Spinal cord (tissue), 10 donors: ENCODE results near the gene IPO9. TPM values are rescaled to one million over a fixed set of nuclear protein-coding genes. Genes with fewer than 3 reads are reported as not detected.

Experiments used
- DNase-seq, 6 donors: peaks; one replicate each; pipeline versions ENCODE4 v3.0.0 to v3.0.0-alpha.2; 2013 to 2015; ENCODE audit warnings: low spot score in 6 of 6, low read depth in 4 of 6
- H3K27ac ChIP-seq: one replicate; pipeline ENCODE4 v1.5.1; 2013; ENCODE audit warnings: low read depth, low read length, control low read depth
- H3K27me3 ChIP-seq: one replicate; pipeline ENCODE4 v1.6.1; 2013; ENCODE audit warnings: low read length; ENCODE audit not compliant: control insufficient read depth, insufficient read depth
- H3K36me3 ChIP-seq: one replicate; pipeline ENCODE4 v1.6.1; 2013; ENCODE audit warnings: low read length; ENCODE audit not compliant: control insufficient read depth, insufficient read depth
- H3K4me1 ChIP-seq: one replicate; pipeline ENCODE4 v1.6.1; 2013; ENCODE audit warnings: low read length; ENCODE audit not compliant: control insufficient read depth, insufficient read depth
- H3K4me3 ChIP-seq: one replicate; pipeline ENCODE4 v1.5.1; 2013; ENCODE audit warnings: low read depth, low read length, control low read depth
- H3K9me3 ChIP-seq: one replicate; pipeline ENCODE4 v1.6.1; 2013; ENCODE audit warnings: low read length; ENCODE audit not compliant: control insufficient read depth, insufficient read depth
- WGBS: methylation state at CpG from one replicate; pipeline ENCODE4 v1.1.5; 2013; ENCODE audit warnings: missing lambda C conversion rate; ENCODE audit not compliant: insufficient coverage; 5-methylcytosine and 5-hydroxymethylcytosine counted together
- polyA plus RNA-seq, 2 donors: library from polyadenylated mRNA; unstranded; fragments of 120-200 nt; gene quantifications; one replicate each; pipeline ENCODE4 v1.2.1, GENCODE V29; 2013; ENCODE audit not compliant: insufficient read length in 2 of 2
- total RNA-seq, 2 donors: library from RNA; depleted of rRNA in 1 of 2; stranded (reverse); fragments of 120-200 nt in 1 of 2; fragments of >200 nt in 1 of 2; gene quantifications; one replicate each; pipeline versions ENCODE4 v1.2.3 to v1.2.4, GENCODE V29; 2013 to 2014
- donor health status: healthy.

IPO9 gene
- total and polyA plus RNA-seq, 4 donors = 35.9 to 86.3 (median 62.6) TPM

DNA sequence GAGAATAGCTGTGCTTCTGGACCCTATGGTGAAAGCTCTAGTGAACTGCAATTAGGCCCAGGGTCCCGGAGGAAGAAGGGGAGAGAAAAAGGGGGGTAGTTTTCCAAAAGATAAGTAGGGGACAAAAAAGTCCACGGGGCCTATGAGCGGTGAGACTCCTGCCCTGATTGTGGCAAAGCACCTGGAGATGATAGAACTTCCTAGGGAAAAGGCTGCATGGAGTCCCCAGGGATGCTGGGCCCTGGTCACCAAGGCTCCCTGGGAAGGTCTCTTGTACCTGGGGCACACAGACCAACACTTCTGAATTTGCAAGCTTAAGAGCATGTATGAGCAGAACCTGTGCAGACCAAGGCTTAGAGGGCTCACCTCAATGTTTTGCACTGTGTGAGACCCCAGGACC is 54.3 kb downstream of the IPO9 start:
- no peak for DNase-seq
- H3K4me1 ChIP-seq = peaks cover 26% of the 10 kb centered on the region
- H3K27ac ChIP-seq = no peak overlapping the region
- no peak overlapping the region for H3K4me3 ChIP-seq
- WGBS = 84% methylated on average over 3 of the region's 3 CpGs
- no peaks in the 10 kb centered on the region for H3K36me3 ChIP-seq
- no peaks in the 10 kb centered on the region for H3K27me3 ChIP-seq
- no peaks in the 10 kb centered on the region for H3K9me3 ChIP-seq

DNA sequence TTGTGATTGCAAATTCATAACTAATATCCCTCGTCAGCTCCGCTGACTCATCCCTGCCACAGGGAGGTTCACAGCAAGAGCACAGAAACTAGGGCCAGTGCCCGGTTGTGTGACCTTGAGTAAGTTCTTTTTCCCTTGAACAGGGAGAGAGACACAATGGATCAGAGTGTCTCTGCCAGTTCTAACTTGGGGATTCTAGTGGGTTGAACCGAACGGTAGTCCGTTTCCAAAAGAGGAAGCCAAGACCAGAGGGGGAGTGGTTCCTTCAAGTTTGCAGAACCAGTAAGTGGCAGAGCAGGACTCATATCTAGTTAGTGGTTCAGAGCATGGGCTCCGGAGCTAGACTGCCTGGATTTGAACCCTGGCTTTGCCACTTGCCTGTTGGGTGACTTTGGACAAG is 54.8 kb downstream of the IPO9 start:
- no peak for DNase-seq
- Histone ChIP-seq H3K27me3 (no peaks in the 10 kb centered on the region), H3K9me3 (no peaks in the 10 kb centered on the region), H3K4me3 (no peak overlapping the region), H3K36me3 (no peaks in the 10 kb centered on the region), H3K4me1 (peaks cover 26% of the 10 kb centered on the region), H3K27ac (no peak overlapping the region)
- WGBS = 70% methylated on average over 4 of the region's 7 CpGs

DNA sequence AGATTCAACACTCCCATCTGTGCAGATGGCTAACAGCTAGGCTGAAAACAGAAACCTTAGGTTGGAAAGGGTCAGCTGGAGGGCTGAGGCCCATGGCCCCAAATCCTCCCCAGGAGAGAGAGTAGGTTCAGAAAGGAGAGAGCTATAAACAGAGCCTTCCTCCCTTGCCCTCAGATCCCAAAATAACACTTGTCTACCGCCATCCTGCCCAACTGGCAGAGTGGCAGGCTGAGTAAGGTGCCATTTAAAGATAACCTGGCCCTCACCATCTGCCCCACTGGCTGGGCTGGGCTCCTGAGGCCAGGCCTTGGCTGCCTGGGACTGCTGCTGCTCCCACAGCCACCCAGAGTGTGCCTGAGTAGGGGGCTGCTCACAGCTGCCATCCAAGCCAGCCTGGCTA is 55.5 kb downstream of the IPO9 start:
- WGBS = 75% methylated on average over 1 of the region's 1 CpG
- H3K27ac ChIP-seq = no peak overlapping the region
- H3K36me3 ChIP-seq = no peaks in the 10 kb centered on the region
- no peaks in the 10 kb centered on the region for H3K27me3 ChIP-seq
- H3K4me3 ChIP-seq = no peak overlapping the region
- no peak for DNase-seq
- no peaks in the 10 kb centered on the region for H3K9me3 ChIP-seq
- peaks cover 31% of the 10 kb centered on the region for H3K4me1 ChIP-seq

DNA sequence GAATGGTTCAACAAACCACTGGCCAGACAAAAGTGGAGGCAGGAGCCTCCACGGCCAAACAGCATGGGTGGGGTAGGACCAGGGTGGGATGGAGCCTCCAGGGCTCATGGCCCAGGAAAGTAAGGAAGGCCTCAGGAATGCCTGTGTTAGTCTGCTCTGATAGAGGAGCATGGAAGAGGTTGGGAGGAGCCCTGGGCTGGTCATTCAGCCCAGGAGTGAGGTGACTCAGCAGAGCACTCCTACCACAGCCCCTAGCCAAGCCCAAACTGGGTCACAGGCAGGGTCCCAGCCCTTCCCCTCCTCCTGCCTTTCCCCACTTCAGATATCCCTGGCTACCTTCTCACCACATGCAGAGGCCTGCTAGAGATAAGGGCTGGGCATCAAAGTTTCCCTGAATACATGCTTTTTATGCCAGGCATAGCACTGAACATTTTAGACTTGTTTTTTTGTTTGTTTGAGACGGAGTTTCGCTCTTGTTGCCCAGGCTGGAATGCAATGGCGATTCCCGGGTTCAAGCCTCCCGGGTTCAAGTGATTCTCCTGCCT is 56.6 kb downstream of the IPO9 start:
- WGBS = 97% methylated on average over 6 of the region's 6 CpGs
- no peaks in the 10 kb centered on the region for H3K36me3 ChIP-seq
- peaks cover 42% of the 10 kb centered on the region for H3K4me1 ChIP-seq

DNA sequence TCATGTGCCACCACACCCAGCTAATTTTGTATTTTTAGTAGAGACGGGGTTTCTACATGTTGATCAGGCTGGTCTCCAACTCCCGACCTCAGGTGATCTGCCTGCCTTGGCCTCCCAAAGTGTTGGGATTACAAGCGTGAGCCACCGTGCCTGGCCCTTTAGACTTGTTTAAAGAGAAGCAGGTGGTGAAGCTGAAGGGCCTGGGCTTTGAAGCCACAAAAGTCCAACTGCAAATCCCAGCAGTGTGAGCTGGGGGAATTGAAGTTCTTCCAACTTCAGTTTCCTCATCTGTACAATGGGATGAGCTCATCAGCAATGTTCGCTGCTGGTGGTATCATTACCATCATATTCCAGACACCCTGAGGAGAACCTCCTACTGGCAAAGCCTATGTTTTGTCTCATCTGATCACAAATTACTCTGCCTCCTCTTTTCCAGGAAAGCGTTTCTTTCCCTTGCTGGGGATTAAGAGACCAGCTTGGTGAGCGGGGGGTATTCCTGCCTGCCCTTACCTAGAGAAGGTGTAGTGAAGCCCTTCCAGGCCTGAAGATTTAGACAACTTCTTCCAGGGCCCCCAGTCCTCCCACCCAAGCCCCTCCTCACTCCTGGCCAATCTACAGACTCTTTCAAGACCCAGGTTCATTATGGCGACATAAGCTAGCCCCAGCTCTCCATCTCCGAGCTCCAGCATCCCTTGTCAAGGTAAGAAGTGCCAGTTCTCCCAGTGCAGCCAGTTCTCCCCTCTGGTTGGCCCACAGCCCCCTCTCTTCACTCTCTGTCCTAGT is 57.3 kb downstream of the IPO9 start:
- Histone ChIP-seq H3K27me3 (no peaks in the 10 kb centered on the region), H3K36me3 (peaks cover 6% of the 10 kb centered on the region), H3K4me1 (peaks cover 47% of the 10 kb centered on the region), H3K4me3 (no peak overlapping the region), H3K9me3 (no peaks in the 10 kb centered on the region), H3K27ac (no peak overlapping the region)
- DNase-seq = no peak
- WGBS = 91% methylated on average over 6 of the region's 9 CpGs

More for the DNA sequence above, 56.6 kb downstream of the IPO9 start:
- no peak overlapping the region for H3K4me3 ChIP-seq
- no peak overlapping the region for H3K27ac ChIP-seq
- H3K27me3 ChIP-seq = no peaks in the 10 kb centered on the region
- H3K9me3 ChIP-seq = no peaks in the 10 kb centered on the region
- DNase-seq = no peak

DNA sequence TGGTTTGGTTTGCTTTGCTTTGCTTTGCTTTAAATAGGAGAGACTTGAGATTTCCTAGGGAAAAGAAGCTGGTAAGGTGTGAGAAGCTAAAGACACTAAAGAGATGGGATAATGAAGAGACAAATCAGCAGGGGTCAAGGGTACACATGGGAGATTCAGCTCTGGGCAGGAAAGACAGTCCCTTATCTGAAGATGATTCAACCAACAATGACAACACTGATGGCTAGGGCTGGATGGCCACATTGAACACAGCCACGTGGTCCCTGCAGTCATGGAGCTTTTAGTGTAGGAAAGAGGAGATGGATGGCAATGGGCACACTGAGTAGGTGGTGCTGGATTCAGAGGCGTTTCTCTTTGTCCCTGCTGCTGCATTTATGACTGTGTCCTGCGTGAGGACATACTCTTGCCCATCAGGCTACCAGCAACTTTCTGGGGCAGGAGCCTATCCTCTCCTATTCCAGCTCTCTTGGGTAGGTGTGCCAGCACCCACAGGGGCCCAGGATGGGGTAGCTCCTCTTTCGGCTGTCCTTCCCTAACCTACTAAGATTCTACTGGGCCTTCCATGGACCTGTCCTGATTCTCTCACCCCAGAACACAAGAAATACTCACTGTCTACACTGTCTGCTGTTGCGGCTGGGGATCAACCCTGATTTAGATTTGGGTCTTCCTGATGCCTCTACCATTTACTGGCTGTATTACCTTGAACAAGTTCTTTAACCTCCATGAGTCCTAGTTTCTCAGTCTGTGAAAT is 58.3 kb downstream of the IPO9 start:
- Histone ChIP-seq H3K27ac (peak overlapping the region; percentile 91), H3K4me1 (peaks cover 55% of the 10 kb centered on the region), H3K36me3 (peaks cover 16% of the 10 kb centered on the region), H3K9me3 (no peaks in the 10 kb centered on the region), H3K4me3 (no peak overlapping the region), H3K27me3 (no peaks in the 10 kb centered on the region)
- 93% methylated on average over 5 of the region's 5 CpGs for WGBS
- no peak for DNase-seq

DNA sequence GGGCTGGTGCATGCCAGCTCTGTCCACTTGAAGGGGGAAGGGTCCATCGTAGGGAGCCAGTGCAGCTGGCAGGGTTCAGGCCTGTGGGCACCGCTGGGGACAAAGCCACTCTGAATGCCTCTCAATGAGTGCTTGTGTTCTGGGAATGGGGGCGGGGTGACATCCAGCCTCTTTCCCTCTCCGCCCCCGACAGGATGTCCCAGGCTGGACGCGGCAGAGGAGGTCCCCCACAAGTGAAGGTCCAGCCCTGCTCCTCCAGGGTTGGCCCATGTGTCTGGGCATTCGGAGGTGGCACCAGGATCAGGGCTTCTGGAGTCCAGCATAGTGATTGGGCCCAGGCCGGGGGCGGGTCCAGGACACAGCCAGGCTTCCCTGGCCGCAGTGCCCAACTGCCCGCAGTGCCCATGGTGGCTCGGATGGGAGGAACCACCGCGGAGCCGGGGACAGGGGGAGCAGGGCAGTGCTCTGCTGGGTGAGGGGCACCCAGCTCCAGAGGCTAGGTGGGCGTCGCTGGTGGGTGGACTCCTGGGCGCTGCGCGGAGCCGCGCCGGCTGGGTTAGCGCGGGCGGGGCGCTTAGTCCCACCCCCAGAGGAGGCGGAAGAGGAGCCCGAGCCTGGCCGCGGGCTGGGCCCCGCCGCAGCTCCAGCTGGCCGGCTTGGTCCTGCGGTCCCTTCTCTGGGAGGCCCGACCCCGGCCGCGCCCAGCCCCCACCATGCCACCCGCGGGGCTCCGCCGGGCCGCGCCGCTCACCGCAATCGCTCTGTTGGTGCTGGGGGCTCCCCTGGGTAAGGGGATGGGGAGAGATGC is 59.5 kb downstream of the IPO9 start, which contains the start of gene SHISA4:
TSS of gene SHISA4 (plus strand) at position 617 of the 808 bp plus-strand sequence. CDS start at position 714, 97 bp downstream.
- under 1% methylated on average over 49 of the region's 49 CpGs for WGBS
- Histone ChIP-seq H3K27ac (peak within 1 kb of the TSS; percentile 91), H3K9me3 (no peaks in the 10 kb centered on the region), H3K4me1 (peaks cover 60% of the 10 kb centered on the region), H3K4me3 (peak within 1 kb of the TSS; percentile 90), H3K36me3 (peaks cover 28% of the 10 kb centered on the region), H3K27me3 (no peaks in the 10 kb centered on the region)
- peak; percentile 67 to 93 (median 81) for DNase-seq

DNA sequence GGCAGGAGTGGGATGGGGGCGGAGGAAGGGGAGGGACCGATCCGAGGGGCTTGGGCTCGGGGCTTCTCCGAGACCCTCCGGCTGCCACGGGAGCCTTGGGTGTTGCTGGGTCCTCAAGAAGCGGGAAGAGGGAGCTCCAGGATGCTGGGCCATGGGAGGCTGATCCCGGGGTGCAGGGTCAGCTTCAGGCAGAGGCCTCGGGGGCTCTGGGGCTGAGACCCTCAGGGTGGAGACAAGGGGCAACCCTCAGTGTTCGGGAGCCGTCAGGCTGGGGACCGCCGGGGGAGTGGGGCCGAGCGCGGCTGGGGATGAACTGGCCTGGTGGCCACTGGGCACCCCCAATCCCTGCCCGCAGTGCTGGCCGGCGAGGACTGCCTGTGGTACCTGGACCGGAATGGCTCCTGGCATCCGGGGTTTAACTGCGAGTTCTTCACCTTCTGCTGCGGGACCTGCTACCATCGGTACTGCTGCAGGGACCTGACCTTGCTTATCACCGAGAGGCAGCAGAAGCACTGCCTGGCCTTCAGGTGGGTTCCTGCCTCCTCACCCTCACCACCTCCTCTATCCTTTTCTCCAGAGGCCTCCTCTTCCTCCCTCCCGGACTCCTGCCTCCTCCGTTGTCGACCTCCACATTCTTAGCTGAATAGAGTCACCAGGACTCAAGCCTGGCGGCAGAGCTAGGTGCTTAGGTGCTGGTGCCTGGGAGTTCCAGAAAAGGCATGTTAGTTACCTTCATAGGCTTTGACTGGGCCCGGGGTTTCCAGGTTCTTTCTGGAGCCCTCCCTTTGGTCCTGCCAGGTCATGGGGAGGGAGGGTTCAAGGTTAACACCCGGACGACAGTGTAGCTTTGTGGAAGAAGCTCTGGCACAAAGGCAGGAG is 60.4 kb downstream of the IPO9 start:
- Histone ChIP-seq H3K27me3 (no peaks in the 10 kb centered on the region), H3K27ac (peak overlapping the region; percentile 90), H3K9me3 (no peaks in the 10 kb centered on the region), H3K4me1 (peaks cover 61% of the 10 kb centered on the region), H3K4me3 (peak overlapping the region; percentile 90), H3K36me3 (peaks cover 33% of the 10 kb centered on the region)
- peak in 1 of 6 donors; percentile 27 for DNase-seq
- WGBS = 9% methylated on average over 29 of the region's 33 CpGs
